Astrocyte (in vitro differentiated cells and primary cell): ENCODE data around the gene COPZ1.

Source experiments
- EZH2 ChIP-seq: IDR thresholded peaks from 2 replicates; pipeline ENCODE4 v1.6.1; 2012; ENCODE audit warnings: mild to moderate bottlenecking, low read length, inconsistent platforms; ENCODE audit not compliant: insufficient read depth
- TF ChIP-seq, protein P1 (sequence below): IDR thresholded peaks from 2 replicates; pipeline ENCODE4 v1.5.1; 2011; ENCODE audit warnings: low read depth, mild to moderate bottlenecking, inconsistent platforms, low read length, moderate library complexity; ENCODE audit not compliant: insufficient read depth

DNA sequence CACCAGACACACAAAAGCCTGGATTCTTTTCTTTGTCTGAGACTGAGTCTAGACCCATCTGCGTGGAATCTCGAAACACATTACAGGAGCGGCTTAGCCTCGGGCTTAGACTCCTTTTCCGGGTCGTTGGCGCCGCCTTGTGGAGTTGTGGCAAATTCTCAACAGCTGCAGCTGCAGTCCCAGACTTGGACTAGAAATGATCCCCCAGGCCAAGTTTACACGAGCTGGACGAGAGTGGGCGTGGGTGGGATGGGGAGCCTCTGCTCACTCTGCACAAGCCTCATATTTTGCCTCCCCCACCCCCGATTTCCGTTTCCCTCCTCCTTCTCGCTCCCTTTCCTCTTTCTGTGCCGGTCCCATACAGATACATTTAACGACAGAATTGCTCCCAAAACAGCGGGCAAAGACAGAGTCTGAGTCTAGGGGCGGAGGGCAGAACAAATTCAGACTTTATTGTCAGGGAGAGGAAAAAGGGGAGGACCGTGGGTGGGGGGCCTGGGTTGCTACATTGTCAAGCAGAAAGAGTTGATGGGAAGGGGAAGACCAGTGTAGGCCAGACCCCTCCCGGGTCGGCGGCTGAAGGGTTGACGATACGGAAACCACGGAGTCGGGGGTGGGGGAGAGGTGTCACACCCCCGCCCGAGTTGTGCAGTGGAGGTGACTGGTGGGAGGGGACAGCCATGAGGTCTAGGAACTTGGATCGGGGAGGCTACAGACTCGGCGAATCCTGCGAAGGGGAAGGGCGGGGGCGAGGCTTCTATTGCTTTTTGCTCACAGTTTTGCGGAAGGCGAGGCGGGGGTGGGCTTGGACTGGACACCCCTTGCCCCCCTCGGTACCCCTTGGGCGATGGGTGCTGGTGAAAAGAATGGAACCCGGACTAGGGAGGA lies 44.0 kb downstream of the COPZ1 start:
- TF ChIP-seq EZH2 = no peak
- TF ChIP-seq, protein P1, sequence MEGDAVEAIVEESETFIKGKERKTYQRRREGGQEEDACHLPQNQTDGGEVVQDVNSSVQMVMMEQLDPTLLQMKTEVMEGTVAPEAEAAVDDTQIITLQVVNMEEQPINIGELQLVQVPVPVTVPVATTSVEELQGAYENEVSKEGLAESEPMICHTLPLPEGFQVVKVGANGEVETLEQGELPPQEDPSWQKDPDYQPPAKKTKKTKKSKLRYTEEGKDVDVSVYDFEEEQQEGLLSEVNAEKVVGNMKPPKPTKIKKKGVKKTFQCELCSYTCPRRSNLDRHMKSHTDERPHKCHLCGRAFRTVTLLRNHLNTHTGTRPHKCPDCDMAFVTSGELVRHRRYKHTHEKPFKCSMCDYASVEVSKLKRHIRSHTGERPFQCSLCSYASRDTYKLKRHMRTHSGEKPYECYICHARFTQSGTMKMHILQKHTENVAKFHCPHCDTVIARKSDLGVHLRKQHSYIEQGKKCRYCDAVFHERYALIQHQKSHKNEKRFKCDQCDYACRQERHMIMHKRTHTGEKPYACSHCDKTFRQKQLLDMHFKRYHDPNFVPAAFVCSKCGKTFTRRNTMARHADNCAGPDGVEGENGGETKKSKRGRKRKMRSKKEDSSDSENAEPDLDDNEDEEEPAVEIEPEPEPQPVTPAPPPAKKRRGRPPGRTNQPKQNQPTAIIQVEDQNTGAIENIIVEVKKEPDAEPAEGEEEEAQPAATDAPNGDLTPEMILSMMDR = peak; percentile 95
